Fibroblast of pulmonary artery (primary cell): ENCODE measurements around the gene KANK4.
A peak's percentile ranks its signal among the peaks of the same experiment; 100 is the strongest.

Source experiments
- DNase-seq: peaks from one replicate; pipeline ENCODE4 v3.0.0-alpha.2; 2010; ENCODE audit warnings: low read depth
- H3K4me3 ChIP-seq: replicated peaks from 2 replicates; pipeline ENCODE4 v1.5.1; 2011; ENCODE audit warnings: low read depth, mild to moderate bottlenecking, control low read depth, low read length, moderate library complexity
- CTCF ChIP-seq: IDR thresholded peaks from 2 replicates; pipeline ENCODE4 v1.5.1; 2011; ENCODE audit warnings: mild to moderate bottlenecking, control low read depth, low read length, inconsistent platforms; ENCODE audit errors: missing control alignments

The KANK4 gene

GRCh38 chr1:62327360-62328055 lies 8.3 kb upstream of the KANK4 start:
- no peak for DNase-seq
- no peak for TF ChIP-seq CTCF
- H3K4me3 ChIP-seq: no peak overlapping the region

- TF ChIP-seq CTCF: no peak
- no peak for DNase-seq
- H3K4me3 ChIP-seq: no peak overlapping the region
These were observed 6.4 kb upstream of the KANK4 start for GRCh38 chr1:62325681-62326080.

GRCh38 chr1:62325081-62325480 lies 5.8 kb upstream of the KANK4 start:
- TF ChIP-seq CTCF: no peak
- peak; percentile 27 for DNase-seq
- no peak overlapping the region for H3K4me3 ChIP-seq

DNA sequence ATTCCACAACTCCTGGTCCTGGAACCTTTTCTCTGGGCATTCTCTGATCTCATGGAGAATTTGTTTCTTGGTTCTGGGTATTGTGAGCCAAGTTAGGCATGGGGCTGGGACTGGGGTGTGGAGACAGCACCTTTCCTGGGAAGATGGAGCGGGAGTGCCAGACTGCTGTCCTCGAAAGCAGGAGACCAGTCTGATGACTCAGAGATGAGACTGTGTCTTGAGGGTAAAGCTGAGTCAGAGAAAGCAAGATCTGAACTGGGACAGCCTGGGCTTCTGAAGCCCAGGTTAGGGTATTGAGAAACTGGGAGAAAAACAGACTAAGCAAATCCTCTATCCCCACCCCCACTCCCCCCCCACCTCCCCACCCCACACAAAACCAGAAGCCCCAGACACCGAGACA lies 2.2 kb upstream of the KANK4 start:
- no peak overlapping the region for H3K4me3 ChIP-seq
- no peak for TF ChIP-seq CTCF
- peak; percentile 24 for DNase-seq

DNA sequence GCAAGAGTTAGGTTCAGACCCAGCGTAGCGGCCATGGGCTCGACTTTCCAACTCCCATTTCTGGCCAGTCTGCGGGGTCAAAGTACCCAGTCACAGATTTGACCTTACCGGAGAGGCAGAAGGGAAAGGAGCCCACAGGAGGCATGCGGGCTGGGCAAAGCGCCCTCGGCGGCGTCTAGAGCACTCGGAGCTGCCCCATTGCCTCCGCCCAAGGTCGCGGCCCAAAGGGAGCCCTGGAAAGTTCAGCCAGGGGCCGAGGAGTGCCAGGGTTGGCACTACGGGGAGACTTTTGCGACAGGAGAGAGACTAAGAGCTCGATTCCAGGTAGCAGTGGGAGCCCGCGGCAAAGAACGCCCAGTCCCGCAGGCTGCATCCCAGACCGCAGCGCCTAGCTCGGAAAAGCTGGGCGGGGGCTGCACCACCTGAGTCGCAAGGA lies 896 bp downstream of the KANK4 start:
- no peak overlapping the region for H3K4me3 ChIP-seq
- TF ChIP-seq CTCF: no peak
- DNase-seq: no peak

DNA sequence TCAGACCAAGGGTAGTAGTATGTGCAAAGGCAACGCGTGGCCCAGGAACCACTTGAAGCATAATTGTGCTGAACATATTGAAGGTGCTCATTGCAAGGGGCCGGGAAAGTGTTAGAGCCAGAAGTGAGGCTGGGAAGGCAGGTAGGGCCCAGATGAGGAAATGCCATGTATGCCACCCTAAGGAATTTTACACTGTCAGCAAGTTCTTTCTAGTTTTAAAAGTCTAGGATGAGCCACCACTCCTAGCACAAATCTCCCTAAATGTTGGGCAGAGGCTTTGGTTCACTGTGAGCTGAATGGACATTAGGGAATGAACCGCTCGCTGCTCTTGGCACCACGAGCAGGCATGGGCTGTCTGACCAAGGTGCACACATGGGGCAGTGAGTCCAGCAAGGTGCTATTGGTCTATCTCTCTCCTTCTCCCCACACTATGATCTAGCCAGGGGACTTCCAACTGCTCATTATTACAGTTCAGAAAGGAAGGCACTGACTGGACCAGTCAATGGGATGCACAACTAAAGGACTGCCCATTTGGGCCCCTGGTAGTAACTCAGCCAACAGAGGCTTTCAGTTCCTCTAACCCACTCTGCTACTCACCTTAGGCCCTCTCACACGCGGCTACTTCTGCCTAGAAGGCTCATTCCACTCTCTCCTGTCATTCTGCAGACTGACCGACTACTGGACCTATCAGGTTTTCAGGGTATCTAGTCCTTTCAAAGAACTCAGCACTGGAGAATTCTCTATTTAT lies 2.0 kb downstream of the KANK4 start:
- DNase-seq: no peak
- TF ChIP-seq CTCF: no peak
- no peak overlapping the region for H3K4me3 ChIP-seq
